OCI-LY3 (cell line): ENCODE results near the gene ARHGDIA.
A peak's percentile ranks its signal among the peaks of the same experiment; 100 is the strongest.

ENCODE experiments used
- H2AFZ ChIP-seq: fragments of 200-600, 300-600 bp; shearing (Covaris generic); 2 replicates; pipeline ENCODE4 v1.6.0; 2014; ENCODE audit warnings: antibody characterized with exemption, low read depth, low read length
- H3K27ac ChIP-seq: fragments of 200-600, 300-600 bp; sonication (generic); 2 replicates; pipeline ENCODE4 v1.5.1; 2014; ENCODE audit warnings: mild to moderate bottlenecking, low read length, moderate library complexity, mixed read lengths
- H3K27me3 ChIP-seq: fragments of 200-600, 300-600 bp; sonication (generic); 2 replicates; pipeline ENCODE4 v1.6.1; 2014; ENCODE audit warnings: low read depth, low read length, mixed read lengths
- H3K36me3 ChIP-seq: fragments of 200-600, 300-600 bp; sonication (generic); replicated peaks from 2 replicates; pipeline ENCODE3; 2014; ENCODE audit warnings: low read depth, low read length, mixed read lengths
- H3K4me1 ChIP-seq: fragments of 300-600, 200-600 bp; sonication (generic); 2 replicates; pipeline ENCODE4 v1.6.1; 2014; ENCODE audit warnings: low read length, mixed read lengths
- H3K4me2 ChIP-seq: fragments of 200-600, 300-600 bp; sonication (generic); 2 replicates; pipeline ENCODE4 v1.6.1; 2014; ENCODE audit warnings: low read length, mixed read lengths
- H3K4me3 ChIP-seq: fragments of 300-600, 200-600 bp; sonication (generic); 2 replicates; pipeline ENCODE4 v1.5.1; 2014; ENCODE audit warnings: antibody characterized with exemption, mild to moderate bottlenecking, low read length, moderate library complexity
- H3K79me2 ChIP-seq: fragments of 300-600, 200-600 bp; shearing (Covaris generic); 2 replicates; pipeline ENCODE4 v1.6.1; 2014; ENCODE audit warnings: mild to moderate bottlenecking, low read length, mixed read lengths
- H3K9ac ChIP-seq: fragments of 300-600, 200-600 bp; shearing (Covaris generic); 2 replicates; pipeline ENCODE4 v1.6.0; 2014; ENCODE audit warnings: mild to moderate bottlenecking, low read length, moderate library complexity
- H3K9me3 ChIP-seq: fragments of 200-600, 300-600 bp; shearing (Covaris generic); 2 replicates; pipeline ENCODE4 v1.6.1; 2014; ENCODE audit warnings: low read length, mixed read lengths; ENCODE audit not compliant: insufficient read depth
- H4K20me1 ChIP-seq: fragments of 200-600, 300-600 bp; sonication (generic); 2 replicates; pipeline ENCODE4 v1.6.1; 2016; ENCODE audit warnings: low read length, mixed read lengths; ENCODE audit not compliant: insufficient read depth
- EZH2phosphoT487 ChIP-seq: fragments of 200-600 bp; shearing (Covaris generic); IDR thresholded peaks from 2 replicates; pipeline ENCODE4 v1.6.1; 2018; ENCODE audit warnings: antibody characterized with exemption, mixed run types, low read depth
- TF ChIP-seq, protein P1 (sequence below): fragments of 200-600, 300-600 bp; sonication (generic); IDR thresholded peaks from 2 replicates; pipeline ENCODE4 v1.5.1; 2014; ENCODE audit warnings: antibody characterized with exemption, low read length, low read depth

The ARHGDIA gene

DNA sequence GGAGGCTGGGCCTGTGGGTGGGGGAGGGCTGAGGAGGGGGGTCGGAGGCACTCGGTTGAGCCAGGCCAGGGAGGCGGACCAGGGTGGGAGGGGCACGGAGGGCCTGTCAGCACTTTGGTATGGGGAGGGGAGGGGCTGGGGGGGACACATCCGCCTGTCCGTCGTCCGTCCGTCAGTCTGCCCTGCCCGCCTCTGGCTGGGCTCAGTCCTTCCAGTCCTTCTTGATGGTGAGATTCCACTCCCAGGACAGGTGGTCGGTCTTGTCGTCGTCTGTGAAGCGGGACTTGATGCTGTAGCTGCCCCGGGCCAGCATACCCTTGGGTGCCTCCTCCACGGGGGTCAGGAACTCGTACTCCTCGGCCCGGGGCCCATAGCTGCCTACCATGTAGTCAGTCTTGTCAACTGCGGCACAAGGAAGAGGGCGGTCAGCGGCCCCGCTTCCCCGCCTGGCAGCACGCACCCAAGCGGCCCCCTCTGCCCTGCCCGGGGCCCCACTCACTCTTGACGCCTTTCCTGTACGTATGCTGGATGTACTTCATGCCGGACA, 2.4 kb downstream of the ARHGDIA start:
- no peak overlapping the region for H3K9ac ChIP-seq
- no peaks in the 10 kb centered on the region for H3K9me3 ChIP-seq

DNA sequence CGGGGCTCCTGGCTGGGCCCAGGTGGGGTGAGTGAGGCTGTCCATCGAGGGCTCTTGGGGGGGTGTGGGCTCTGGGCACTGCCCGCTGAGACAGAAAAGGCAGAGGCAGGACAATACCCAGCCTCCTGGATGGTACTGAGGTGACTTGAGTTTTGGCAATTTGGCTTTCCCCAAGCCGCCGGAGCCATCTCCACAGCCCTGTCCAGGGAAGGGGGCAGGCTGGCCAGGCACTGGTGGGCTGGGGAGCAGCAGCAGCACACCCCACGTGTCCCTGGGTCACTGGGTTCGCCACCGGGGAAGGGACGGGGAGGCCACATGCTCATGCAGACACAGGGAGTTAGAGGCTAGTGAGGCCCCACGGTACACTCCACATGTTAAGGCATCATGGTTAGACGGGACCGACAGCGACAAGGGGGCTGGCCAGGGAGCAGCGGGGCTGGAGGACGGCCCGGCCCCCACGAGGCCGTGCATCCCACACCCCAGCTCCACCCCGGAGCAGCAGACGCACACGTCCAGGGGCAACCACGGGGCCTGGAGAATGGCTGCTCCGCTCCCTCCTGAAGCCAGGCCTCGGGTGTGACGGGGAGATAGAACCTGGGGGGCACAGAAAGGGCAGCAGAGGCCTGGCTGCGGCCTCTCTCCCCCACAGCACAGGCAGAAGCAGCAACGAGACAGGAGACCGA, 3.0 kb downstream of the ARHGDIA start:
- H2AFZ ChIP-seq: no peak overlapping the region
- peaks cover 32% of the 10 kb centered on the region for H3K4me1 ChIP-seq
- H3K9me3 ChIP-seq: no peaks in the 10 kb centered on the region
- peak overlapping the region; percentile 52 for H3K27ac ChIP-seq
- 0 out of 2 replicates have a peak overlapping the region, but pooled peaks have one; percentile 4 for H3K4me2 ChIP-seq
- no peaks in the 10 kb centered on the region for H3K27me3 ChIP-seq
- no peak overlapping the region for H3K9ac ChIP-seq
- H3K79me2 ChIP-seq: peaks cover 56% of the 10 kb centered on the region
- peaks cover 40% of the 10 kb centered on the region for H3K36me3 ChIP-seq
- H4K20me1 ChIP-seq: peaks cover 25% of the 10 kb centered on the region
- no peak overlapping the region for H3K4me3 ChIP-seq
- TF ChIP-seq, protein P1, sequence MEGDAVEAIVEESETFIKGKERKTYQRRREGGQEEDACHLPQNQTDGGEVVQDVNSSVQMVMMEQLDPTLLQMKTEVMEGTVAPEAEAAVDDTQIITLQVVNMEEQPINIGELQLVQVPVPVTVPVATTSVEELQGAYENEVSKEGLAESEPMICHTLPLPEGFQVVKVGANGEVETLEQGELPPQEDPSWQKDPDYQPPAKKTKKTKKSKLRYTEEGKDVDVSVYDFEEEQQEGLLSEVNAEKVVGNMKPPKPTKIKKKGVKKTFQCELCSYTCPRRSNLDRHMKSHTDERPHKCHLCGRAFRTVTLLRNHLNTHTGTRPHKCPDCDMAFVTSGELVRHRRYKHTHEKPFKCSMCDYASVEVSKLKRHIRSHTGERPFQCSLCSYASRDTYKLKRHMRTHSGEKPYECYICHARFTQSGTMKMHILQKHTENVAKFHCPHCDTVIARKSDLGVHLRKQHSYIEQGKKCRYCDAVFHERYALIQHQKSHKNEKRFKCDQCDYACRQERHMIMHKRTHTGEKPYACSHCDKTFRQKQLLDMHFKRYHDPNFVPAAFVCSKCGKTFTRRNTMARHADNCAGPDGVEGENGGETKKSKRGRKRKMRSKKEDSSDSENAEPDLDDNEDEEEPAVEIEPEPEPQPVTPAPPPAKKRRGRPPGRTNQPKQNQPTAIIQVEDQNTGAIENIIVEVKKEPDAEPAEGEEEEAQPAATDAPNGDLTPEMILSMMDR: no peak
- TF ChIP-seq EZH2phosphoT487: no peak

More for the DNA sequence above, 2.4 kb downstream of the ARHGDIA start:
- peaks cover 34% of the 10 kb centered on the region for H3K4me1 ChIP-seq
- H3K4me2 ChIP-seq: peak overlapping the region; percentile 94
- peak overlapping the region; percentile 80; the same call in 1 of the 2 replicates for H3K4me3 ChIP-seq
- peaks cover 51% of the 10 kb centered on the region for H3K79me2 ChIP-seq
- H3K27me3 ChIP-seq: no peaks in the 10 kb centered on the region
- peaks cover 34% of the 10 kb centered on the region for H3K36me3 ChIP-seq
- no peak overlapping the region for H2AFZ ChIP-seq
- TF ChIP-seq, protein P1: no peak
- H4K20me1 ChIP-seq: peaks cover 25% of the 10 kb centered on the region
- H3K27ac ChIP-seq: peak overlapping the region; percentile 52

DNA sequence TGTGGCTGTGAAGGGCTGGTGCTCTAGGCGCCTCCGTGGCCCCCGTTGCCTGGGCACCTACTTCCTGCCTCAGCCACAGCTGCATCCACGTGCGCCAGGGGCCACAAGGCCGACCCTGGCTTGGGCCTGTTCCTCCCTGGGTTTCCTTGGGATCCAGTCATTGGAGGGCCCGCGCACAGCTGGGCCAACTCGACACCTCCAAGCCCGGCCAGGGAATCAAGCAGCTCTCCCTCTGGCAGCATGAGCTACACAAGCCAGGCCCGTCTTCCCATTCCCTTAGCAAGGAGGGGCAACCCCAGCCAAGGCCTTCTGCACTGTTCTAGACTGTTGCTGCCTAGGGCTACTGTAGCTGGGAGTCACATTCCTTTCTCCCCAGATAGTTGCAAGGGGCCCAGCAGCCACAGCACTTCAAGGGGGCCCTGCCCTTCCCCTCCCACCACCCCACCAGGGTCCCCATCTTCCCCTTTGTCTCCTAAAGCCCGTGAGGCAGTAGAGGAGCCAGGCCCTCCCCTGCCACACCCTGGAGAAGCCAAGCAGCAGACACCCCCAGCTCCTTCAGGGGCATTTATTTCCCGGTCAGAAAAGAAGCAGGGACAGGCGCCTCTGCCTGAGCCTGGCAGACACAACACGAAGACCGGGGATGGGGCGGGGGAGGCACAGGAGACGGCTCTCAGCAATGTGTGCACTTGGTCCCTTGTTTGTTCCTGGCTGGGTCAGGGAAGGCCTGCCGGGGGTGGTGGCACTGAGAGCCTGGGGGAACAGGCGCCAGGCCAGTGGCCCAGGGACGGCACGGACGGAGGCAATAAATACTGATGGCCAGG, 3.8 kb downstream of the ARHGDIA start:
- Histone ChIP-seq H4K20me1 (peaks cover 25% of the 10 kb centered on the region), H3K4me3 (no peak overlapping the region), H3K27ac (peak overlapping the region; percentile 52), H3K4me2 (no peak overlapping the region), H2AFZ (no peak overlapping the region), H3K4me1 (peaks cover 31% of the 10 kb centered on the region), H3K9me3 (no peaks in the 10 kb centered on the region), H3K9ac (no peak overlapping the region), H3K27me3 (no peaks in the 10 kb centered on the region), H3K79me2 (peaks cover 57% of the 10 kb centered on the region), H3K36me3 (peaks cover 41% of the 10 kb centered on the region)
- TF ChIP-seq EZH2phosphoT487: no peak
- TF ChIP-seq, protein P1: no peak
